ENCODE results near the gene TMTC2. TPM values are rescaled to one million over a fixed set of nuclear protein-coding genes. Genes with fewer than 3 reads are reported as not detected.

The TMTC2 gene
- polyA plus RNA-seq, 1 experiment, result 5.6 TPM

DNA sequence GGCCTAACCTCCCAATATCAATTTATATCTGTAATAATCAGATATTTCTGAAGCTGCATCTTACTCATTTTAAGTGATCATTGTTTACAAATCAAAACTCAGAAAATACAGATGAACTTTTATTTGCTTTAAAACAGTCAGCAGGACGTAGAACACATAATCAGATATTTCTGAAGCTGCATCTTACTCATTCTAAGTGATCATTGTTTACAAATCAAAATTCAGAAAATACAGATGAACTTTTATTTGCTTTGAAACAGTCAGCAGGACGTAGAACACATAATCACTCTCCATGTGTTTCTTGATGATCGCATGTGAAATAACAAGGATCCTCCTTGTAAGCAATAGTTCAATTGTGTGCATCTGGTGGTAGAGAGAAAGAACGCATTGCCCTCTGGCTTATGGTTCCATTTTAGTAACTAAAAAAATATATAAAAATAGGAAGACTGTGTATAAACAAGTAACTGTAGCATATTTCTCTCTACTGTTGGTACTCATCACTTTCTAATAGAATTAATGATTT is 15.0 kb upstream of the TMTC2 start:
- no peak for DNase-seq (ENCODE audit: low read depth)
- TF ChIP-seq CTCF (IDR thresholded peaks at IDR 0.05; ENCODE audit: insufficient read depth, low read depth, low read length), result no peak
- POLR2A ChIA-PET, result no interaction called here
- Histone ChIP-seq H3K36me3 (ENCODE audit: control insufficient read depth, insufficient read depth, low read length) (no peaks in the 10 kb centered on the region), H3K4me3 (ENCODE audit: low read depth, low read length) (no peak overlapping the region), H3K27me3 (ENCODE audit: control insufficient read depth, insufficient read depth, low read length) (no peaks in the 10 kb centered on the region)
- CTCF ChIA-PET, result interaction anchor here (1.3 kb wide), 1 partner anchor 14 kb away, joined by 4 read pairs; no protein-coding TSS in a partner anchor

- Histone ChIP-seq H3K4me3 (ENCODE audit: low read depth, low read length) (no peak overlapping the region), H3K27me3 (ENCODE audit: control insufficient read depth, insufficient read depth, low read length) (no peaks in the 10 kb centered on the region), H3K36me3 (ENCODE audit: control insufficient read depth, insufficient read depth, low read length) (no peaks in the 10 kb centered on the region)
- ChIA-PET CTCF (interaction anchor here (2.9 kb wide), 1 partner anchor 13 kb away, joined by 11 read pairs; the partner anchor contains the start of gene TMTC2), POLR2A (no interaction called here)
- TF ChIP-seq CTCF (IDR thresholded peaks at IDR 0.05; ENCODE audit: insufficient read depth, low read depth, low read length), result no peak
- no peak for DNase-seq (ENCODE audit: low read depth)
Measured at GRCh38 chr12:82672811-82673495, 13.8 kb upstream of the TMTC2 start.

GRCh38 chr12:82673698-82674097 is 13.0 kb upstream of the TMTC2 start:
- no peak for DNase-seq (ENCODE audit: low read depth)
- H3K4me3 ChIP-seq (ENCODE audit: low read depth, low read length), result no peak overlapping the region
- TF ChIP-seq CTCF (IDR thresholded peaks at IDR 0.05; ENCODE audit: insufficient read depth, low read depth, low read length), result no peak
- ChIA-PET POLR2A (no interaction called here), CTCF (interaction anchor here (2.9 kb wide), 1 partner anchor 12 kb away, joined by 11 read pairs; the partner anchor contains the start of gene TMTC2)
- no peaks in the 10 kb centered on the region for H3K36me3 ChIP-seq (ENCODE audit: control insufficient read depth, insufficient read depth, low read length)
- H3K27me3 ChIP-seq (ENCODE audit: control insufficient read depth, insufficient read depth, low read length), result no peaks in the 10 kb centered on the region

DNA sequence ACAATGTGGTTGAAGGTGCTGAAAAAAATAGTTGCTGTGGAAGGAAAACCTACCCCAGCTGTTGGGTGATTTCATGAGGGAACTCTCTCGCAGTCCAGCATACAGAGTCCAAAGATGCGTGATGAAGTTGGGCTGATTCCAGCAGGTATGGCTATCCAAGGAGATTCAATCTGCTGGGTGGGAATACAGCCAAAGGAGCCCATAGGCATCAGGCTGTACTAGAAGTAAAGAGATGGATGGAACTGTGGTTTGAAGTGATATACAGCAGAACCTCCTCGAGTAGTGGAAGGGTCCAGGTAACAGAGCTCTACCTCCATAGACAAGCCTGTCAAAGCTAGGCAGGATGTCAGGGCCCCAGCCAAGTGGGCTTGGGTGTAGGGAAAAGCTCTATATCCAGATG is 11.5 kb upstream of the TMTC2 start:
- Histone ChIP-seq H3K27me3 (ENCODE audit: control insufficient read depth, insufficient read depth, low read length) (no peaks in the 10 kb centered on the region), H3K4me3 (ENCODE audit: low read depth, low read length) (no peak overlapping the region), H3K36me3 (ENCODE audit: control insufficient read depth, insufficient read depth, low read length) (no peaks in the 10 kb centered on the region)
- TF ChIP-seq CTCF (IDR thresholded peaks at IDR 0.05; ENCODE audit: insufficient read depth, low read depth, low read length), result no peak
- CTCF ChIA-PET, result interaction anchor here (2.9 kb wide), 1 partner anchor 11 kb away, joined by 11 read pairs; the partner anchor contains the start of gene TMTC2
- DNase-seq (ENCODE audit: low read depth), result no peak
- POLR2A ChIA-PET, result no interaction called here

DNA sequence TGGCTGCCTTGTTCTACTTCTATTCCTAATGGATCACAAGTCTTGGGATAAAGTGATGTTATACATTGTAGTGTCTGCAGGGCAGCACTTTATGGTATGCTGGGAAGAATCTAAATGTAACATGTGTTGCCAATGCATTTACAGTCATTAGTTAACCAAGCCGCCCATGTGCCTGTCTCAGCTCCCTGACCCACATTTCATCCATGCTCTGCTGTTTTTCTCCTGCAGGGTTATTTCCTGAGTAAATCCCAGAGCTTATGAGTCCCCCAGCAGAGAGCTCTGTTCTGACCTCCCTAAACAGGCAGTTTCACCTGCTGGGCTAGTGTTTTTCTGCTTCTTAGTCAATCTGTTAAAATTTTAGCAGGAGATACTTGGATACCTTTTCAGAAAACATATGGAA is 4.4 kb upstream of the TMTC2 start:
- CTCF ChIA-PET, result interaction anchor here (0.5 to 1.1 kb wide), 2 partner anchors 17 to 325 kb away, joined by 4 to 5 read pairs; no protein-coding TSS in a partner anchor
- Histone ChIP-seq H3K36me3 (ENCODE audit: control insufficient read depth, insufficient read depth, low read length) (no peaks in the 10 kb centered on the region), H3K4me3 (ENCODE audit: low read depth, low read length) (no peak overlapping the region), H3K27me3 (ENCODE audit: control insufficient read depth, insufficient read depth, low read length) (no peaks in the 10 kb centered on the region; the same call in 1 of the 2 replicates)
- POLR2A ChIA-PET, result no interaction called here
- DNase-seq (ENCODE audit: low read depth), result no peak
- no peak for TF ChIP-seq CTCF (IDR thresholded peaks at IDR 0.05; ENCODE audit: insufficient read depth, low read depth, low read length)

All from BJ (cell line).